Measurements from ENCODE around the gene MAP3K2.

MAP3K2 gene

GRCh38 chr2:127310980-127311379 lies 76.8 kb downstream of the MAP3K2 start:
- H3K27ac ChIP-seq: no peak overlapping the region
- no peak for DNase-seq (ENCODE audit: low read depth, low spot score)

- H3K27ac ChIP-seq: no peak overlapping the region
- no peak for DNase-seq (ENCODE audit: low read depth, low spot score)
Observed at GRCh38 chr2:127309468-127309867, 78.3 kb downstream of the MAP3K2 start.

- H3K27ac ChIP-seq: no peak overlapping the region
- no peak for DNase-seq (ENCODE audit: low read depth, low spot score)
Observed at GRCh38 chr2:127308586-127309138, 79.1 kb downstream of the MAP3K2 start.

DNA sequence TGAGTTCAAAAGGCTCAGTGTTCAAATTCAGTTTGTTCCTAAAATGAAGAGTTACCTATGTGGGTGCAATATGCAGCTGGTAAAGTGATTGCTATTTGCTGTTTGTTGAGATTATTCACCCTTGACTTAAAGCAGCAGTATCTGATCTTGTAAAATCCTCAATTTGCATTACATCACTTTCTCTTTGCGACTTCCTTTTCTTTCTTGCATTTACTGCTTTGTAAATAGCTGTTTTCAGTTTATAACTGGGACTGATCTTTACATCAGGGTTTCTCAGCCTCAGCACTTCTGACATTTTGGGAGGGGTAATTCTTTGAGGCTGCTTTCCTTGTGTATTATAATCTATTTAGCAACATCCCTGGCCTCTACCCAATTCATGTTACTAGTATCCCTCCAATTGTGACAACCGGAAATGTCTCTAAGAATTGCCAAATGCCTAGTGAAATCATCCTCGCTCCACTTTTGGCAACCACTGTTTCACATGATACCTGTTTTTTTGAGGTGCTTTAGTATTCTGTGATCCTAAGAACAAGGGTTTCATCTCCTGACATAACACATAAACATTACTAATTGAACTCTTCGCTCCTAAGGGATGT lies 81.7 kb downstream of the MAP3K2 start:
- H3K27ac ChIP-seq: no peak overlapping the region
- DNase-seq (ENCODE audit: low read depth, low spot score): no peak

DNA sequence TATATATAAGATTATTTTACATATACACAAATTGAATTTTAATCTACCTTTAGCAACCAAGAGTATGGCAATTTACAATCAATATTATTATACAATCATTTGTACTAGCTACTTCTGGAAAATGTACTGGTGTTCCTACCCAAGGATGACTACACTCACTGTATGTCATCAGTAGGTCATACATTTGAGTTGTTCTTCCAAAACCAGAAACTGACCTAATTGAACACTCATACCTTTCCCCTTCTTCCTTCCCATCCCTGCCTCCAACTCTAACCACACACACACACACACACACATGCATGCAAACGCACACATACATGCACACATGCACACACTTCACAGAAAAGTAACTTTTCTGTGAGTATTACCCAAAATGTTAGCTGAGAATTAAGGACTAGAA lies 85.6 kb downstream of the MAP3K2 start:
- no peak for DNase-seq (ENCODE audit: low read depth, low spot score)
- H3K27ac ChIP-seq: no peak overlapping the region

GRCh38 chr2:127293748-127294562 lies 93.8 kb downstream of the MAP3K2 start, which contains the start of gene ERCC3:
ERCC3 (minus strand) TSS chr2:127294144; CDS start chr2:127294081, 63 bp downstream.
- peak within 1 kb of the TSS; percentile 51 for H3K27ac ChIP-seq
- DNase-seq (ENCODE audit: low read depth, low spot score): no peak

DNA sequence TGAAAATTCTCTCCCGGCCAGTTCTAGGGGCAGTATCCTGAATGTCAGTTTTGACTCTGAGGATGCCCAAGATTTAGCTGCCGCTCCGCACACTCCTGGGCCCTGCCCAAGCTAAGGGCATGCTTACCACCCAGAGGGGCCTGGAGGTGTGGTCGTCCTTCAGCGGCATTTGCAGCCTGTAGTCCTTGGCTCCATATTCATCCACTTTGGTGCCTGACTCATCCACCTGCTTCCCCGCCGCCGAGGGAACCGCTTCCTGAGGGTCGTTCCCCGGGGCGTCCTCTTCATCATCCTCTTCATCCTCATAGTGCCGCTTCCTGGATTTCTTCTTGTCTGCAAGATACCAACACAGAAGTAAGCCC lies 94.4 kb downstream of the MAP3K2 start:
- DNase-seq (ENCODE audit: low read depth, low spot score): no peak
- peak overlapping the region; percentile 51 for H3K27ac ChIP-seq

DNA sequence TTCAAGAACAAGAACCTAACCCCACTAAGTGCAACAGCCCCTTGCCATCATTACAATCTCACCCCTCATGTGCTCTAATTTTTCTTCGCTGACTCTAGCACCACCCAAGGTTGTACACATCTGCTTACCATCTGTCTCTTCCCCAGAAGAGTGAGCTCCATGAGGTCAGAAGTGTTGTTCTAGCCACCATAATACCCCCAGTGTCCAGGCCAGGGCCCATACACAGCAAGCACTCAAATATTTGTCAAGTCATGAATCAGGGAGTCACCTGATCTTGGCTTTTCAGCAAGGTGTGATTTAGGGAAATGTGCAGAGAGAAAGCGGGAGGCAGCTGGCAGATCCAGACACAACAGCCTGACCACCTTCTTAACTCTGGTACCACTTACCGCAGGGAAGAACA lies 99.5 kb downstream of the MAP3K2 start:
- no peak overlapping the region for H3K27ac ChIP-seq
- no peak for DNase-seq (ENCODE audit: low read depth, low spot score)

GRCh38 chr2:127283275-127283674 lies 104.5 kb downstream of the MAP3K2 start:
- no peak for DNase-seq (ENCODE audit: low read depth, low spot score)
- H3K27ac ChIP-seq: no peak overlapping the region

- no peak for DNase-seq (ENCODE audit: low read depth, low spot score)
Observed at GRCh38 chr2:127280693-127281092, 107.1 kb downstream of the MAP3K2 start.

DNA sequence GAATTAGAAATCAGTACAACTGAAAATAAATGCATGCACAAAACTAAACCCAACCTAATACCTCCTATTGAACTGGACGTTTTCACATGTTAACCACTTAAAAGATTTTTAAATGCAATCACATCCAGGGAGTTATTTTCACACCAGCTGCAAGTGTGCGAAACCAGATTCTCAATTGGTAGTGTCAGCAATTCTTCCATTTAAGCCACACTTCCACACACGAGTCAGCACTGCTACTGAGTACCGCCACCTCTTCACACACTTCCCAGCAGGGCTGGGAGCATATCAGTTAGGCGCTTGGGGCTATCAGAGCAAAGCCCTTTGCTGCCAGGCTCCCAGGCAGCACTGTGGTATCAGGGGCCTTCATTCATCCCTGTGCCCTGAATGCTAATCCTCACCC lies 108.0 kb downstream of the MAP3K2 start:
- H3K27ac ChIP-seq: no peak overlapping the region

More at GRCh38 chr2:127280693-127281092, 107.1 kb downstream of the MAP3K2 start:
- H3K27ac ChIP-seq: no peak overlapping the region

DNA sequence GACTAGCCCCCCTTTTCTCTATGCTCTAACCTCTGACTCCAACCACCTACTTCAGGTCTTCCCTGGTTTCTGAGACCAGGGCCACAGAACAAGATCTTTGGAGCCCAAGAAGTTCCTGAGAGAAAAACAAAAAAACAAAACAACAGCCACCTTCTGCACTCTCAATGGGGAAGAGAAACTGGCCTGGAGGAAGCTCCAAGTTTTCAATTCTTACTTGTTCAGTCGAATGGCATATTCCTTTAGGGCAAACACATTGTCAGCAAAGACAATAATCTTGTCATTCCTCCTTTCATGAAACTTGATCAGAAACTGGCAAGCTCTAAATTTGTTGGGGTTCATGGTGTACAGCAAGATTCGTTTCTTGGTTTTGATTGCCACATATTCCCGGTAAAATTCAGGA lies 108.8 kb downstream of the MAP3K2 start:
- H3K27ac ChIP-seq: no peak overlapping the region
- no peak for DNase-seq (ENCODE audit: low read depth, low spot score)

More for the DNA sequence above, 108.0 kb downstream of the MAP3K2 start:
- no peak for DNase-seq (ENCODE audit: low read depth, low spot score)

- DNase-seq (ENCODE audit: low read depth, low spot score): no peak
- H3K27ac ChIP-seq: no peak overlapping the region
Observed at GRCh38 chr2:127277028-127277427, 110.7 kb downstream of the MAP3K2 start.

- H3K27ac ChIP-seq: no peak overlapping the region
- DNase-seq (ENCODE audit: low read depth, low spot score): no peak
Observed at GRCh38 chr2:127275789-127276188, 112.0 kb downstream of the MAP3K2 start.

GRCh38 chr2:127275356-127275755 lies 112.4 kb downstream of the MAP3K2 start:
- DNase-seq (ENCODE audit: low read depth, low spot score): no peak
- H3K27ac ChIP-seq: no peak overlapping the region

DNA sequence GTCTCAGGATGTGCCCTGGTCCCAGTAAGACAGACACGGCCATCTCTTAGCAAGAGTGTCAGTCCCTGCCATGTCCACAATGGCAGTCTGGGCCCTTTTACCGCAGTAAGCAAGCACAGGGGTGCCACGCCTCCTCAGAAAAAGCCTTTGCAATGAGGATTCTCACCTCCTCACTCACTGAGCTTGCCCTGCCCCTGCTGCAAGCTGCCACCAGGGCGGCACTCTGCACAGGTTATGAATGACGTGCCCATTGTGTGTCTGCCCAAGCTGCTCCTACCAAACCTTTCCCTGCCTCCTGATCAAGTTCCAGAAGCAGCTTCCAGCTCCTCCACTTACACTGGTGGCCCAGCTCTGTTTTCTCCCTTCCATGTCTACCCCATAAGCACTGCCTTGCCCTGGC lies 117.1 kb downstream of the MAP3K2 start:
- H3K27ac ChIP-seq: no peak overlapping the region
- no peak for DNase-seq (ENCODE audit: low read depth, low spot score)

DNA sequence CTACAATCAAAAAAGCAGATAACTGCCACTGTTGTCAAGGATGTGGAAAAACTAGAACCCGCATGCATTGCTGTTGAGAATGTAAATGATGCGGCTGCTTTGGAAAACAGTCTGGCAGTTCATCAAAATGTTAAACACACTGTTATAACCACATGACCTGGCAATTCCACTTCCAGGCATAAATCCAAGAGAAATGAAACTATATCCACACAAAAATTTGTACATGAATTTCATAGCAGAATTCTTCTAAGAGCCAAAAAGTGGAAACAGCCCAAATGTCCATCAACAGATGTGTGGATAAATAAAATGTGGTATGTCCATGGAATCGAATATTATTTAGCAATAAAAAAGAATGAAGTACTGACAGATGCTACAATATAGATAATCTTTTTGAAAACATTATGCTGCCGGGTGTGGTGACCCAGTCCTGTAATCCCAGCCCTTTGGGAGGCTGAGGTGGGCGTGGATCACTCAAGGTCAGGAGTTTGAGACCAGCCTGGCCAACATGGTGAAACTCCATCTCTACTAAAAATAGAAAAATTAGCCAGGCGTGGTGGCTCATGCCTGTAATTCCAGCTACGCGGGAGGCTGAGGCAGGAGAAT lies 125.9 kb downstream of the MAP3K2 start:
- DNase-seq (ENCODE audit: low read depth, low spot score): no peak
- H3K27ac ChIP-seq: no peak overlapping the region

GRCh38 chr2:127259355-127259754 lies 128.4 kb downstream of the MAP3K2 start:
- no peak for DNase-seq (ENCODE audit: low read depth, low spot score)

DNA sequence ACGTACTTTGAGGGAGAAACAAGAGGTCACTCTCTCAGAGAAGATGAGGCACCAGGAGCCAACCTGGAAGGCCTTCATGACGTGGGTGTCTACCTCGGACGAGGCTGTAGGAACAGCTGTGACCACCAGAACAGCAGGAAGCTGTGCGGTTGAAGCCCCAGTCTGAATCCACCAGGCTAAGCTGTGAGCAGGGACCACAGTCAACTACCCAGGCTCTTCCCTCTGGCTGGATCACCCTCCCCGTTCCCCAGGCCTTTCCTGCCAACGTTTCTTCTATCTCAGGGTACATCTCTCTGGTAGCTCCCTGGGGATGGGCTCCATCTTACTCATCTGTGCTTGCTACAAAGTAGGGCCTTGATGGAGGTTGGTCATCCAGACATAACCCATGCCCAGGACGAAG lies 130.9 kb downstream of the MAP3K2 start:
- DNase-seq (ENCODE audit: low read depth, low spot score): no peak

More at GRCh38 chr2:127259355-127259754, 128.4 kb downstream of the MAP3K2 start:
- H3K27ac ChIP-seq: no peak overlapping the region

DNA sequence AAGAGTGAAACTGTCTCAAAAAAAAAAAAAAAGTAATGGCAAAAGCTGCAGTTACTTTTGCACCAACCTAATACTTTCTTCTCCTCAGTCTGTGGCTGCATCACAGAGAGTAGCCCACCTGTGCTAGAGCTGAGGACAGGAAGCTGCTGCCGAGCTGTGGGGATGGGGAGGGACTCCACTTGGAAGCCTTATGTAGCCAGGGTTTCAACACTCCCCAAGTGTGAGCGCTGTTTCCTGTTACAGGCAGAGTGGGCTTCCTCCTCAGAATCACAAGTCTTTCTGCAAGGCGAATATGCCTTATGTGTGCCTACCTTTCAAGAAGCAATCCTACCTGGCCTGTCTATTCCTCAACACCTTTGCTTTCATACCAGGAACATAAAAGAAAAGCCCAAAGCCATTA lies 131.4 kb downstream of the MAP3K2 start:
- no peak for DNase-seq (ENCODE audit: low read depth, low spot score)
- no peak overlapping the region for H3K27ac ChIP-seq

More for the DNA sequence above, 130.9 kb downstream of the MAP3K2 start:
- H3K27ac ChIP-seq: no peak overlapping the region

DNA sequence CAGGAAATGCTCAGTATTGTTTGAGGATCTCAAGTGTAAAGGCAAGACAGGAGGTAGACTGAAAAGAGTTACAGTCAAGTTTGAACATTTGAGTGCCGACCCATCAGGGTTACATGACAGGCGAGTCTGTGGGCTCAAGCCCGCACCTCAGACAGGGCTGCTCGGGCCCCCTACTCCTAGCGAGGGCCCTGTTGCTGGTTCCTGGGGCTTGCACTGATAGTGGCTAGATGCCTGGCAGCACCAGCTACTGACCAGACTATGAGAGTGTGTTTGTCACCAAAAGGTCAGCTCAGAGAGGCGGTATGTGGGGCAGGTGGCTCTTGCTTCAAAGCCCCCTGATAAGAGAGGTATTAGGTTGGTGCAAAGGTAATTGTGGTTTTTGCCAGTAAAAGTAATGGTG lies 132.1 kb downstream of the MAP3K2 start:
- no peak for DNase-seq (ENCODE audit: low read depth, low spot score)
- H3K27ac ChIP-seq: no peak overlapping the region

All from epithelial cell of prostate (primary cell).